ENCODE results near the gene GAS1. TPM values are rescaled to one million over a fixed set of nuclear protein-coding genes. Genes with fewer than 3 reads are reported as not detected.

Gene GAS1, protein sequence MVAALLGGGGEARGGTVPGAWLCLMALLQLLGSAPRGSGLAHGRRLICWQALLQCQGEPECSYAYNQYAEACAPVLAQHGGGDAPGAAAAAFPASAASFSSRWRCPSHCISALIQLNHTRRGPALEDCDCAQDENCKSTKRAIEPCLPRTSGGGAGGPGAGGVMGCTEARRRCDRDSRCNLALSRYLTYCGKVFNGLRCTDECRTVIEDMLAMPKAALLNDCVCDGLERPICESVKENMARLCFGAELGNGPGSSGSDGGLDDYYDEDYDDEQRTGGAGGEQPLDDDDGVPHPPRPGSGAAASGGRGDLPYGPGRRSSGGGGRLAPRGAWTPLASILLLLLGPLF
- total RNA-seq (ENCODE audit: unreplicated experiment), result 11.2 TPM
- long read RNA-seq, partial matches to known transcripts, result 0 of 2 reads
- long read RNA-seq, other reads (novel, unspliced or antisense), result 0 of 2 reads

GRCh38 chr9:86947146-86948073 lies at the start of gene GAS1:
TSS of gene GAS1 (minus strand) at chr9:86947506. CDS start at chr9:86946779, 727 bp downstream.
- Mint-ChIP-seq H3K27ac (ENCODE audit: unreplicated experiment) (peak within 1 kb of the TSS; percentile 61), H3K36me3 (ENCODE audit: low read depth, unreplicated experiment) (peaks cover 5% of the 10 kb centered on the region), H3K4me3 (ENCODE audit: unreplicated experiment) (peak within 1 kb of the TSS; percentile 93), H3K27me3 (ENCODE audit: unreplicated experiment) (peaks cover 12% of the 10 kb centered on the region), H3K9me3 (ENCODE audit: unreplicated experiment) (no peaks in the 10 kb centered on the region), H3K4me1 (ENCODE audit: unreplicated experiment) (peaks cover 22% of the 10 kb centered on the region)
- DNase-seq (ENCODE audit: low spot score), result peak; percentile 76
- TF ChIP-seq, protein P1, sequence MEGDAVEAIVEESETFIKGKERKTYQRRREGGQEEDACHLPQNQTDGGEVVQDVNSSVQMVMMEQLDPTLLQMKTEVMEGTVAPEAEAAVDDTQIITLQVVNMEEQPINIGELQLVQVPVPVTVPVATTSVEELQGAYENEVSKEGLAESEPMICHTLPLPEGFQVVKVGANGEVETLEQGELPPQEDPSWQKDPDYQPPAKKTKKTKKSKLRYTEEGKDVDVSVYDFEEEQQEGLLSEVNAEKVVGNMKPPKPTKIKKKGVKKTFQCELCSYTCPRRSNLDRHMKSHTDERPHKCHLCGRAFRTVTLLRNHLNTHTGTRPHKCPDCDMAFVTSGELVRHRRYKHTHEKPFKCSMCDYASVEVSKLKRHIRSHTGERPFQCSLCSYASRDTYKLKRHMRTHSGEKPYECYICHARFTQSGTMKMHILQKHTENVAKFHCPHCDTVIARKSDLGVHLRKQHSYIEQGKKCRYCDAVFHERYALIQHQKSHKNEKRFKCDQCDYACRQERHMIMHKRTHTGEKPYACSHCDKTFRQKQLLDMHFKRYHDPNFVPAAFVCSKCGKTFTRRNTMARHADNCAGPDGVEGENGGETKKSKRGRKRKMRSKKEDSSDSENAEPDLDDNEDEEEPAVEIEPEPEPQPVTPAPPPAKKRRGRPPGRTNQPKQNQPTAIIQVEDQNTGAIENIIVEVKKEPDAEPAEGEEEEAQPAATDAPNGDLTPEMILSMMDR (IDR thresholded peaks at IDR 0.05; ENCODE audit: unreplicated experiment), result no peak

GRCh38 chr9:86994231-86994630 lies 46.9 kb upstream of the GAS1 start:
- Mint-ChIP-seq H3K4me3 (ENCODE audit: unreplicated experiment) (no peak overlapping the region), H3K9me3 (ENCODE audit: unreplicated experiment) (no peaks in the 10 kb centered on the region), H3K36me3 (ENCODE audit: low read depth, unreplicated experiment) (no peaks in the 10 kb centered on the region), H3K4me1 (ENCODE audit: unreplicated experiment) (no peaks in the 10 kb centered on the region), H3K27ac (ENCODE audit: unreplicated experiment) (no peak overlapping the region), H3K27me3 (ENCODE audit: unreplicated experiment) (no peaks in the 10 kb centered on the region)
- no peak for DNase-seq (ENCODE audit: low spot score)
- TF ChIP-seq, protein P1 (IDR thresholded peaks at IDR 0.05; ENCODE audit: unreplicated experiment), result no peak

GRCh38 chr9:86993830-86994229 lies 46.5 kb upstream of the GAS1 start:
- DNase-seq (ENCODE audit: low spot score), result no peak
- H3K4me1 Mint-ChIP-seq (ENCODE audit: unreplicated experiment), result no peaks in the 10 kb centered on the region
- H3K27ac Mint-ChIP-seq (ENCODE audit: unreplicated experiment), result no peak overlapping the region
- TF ChIP-seq, protein P1 (IDR thresholded peaks at IDR 0.05; ENCODE audit: unreplicated experiment), result no peak
- no peaks in the 10 kb centered on the region for H3K9me3 Mint-ChIP-seq (ENCODE audit: unreplicated experiment)
- no peaks in the 10 kb centered on the region for H3K36me3 Mint-ChIP-seq (ENCODE audit: low read depth, unreplicated experiment)
- no peaks in the 10 kb centered on the region for H3K27me3 Mint-ChIP-seq (ENCODE audit: unreplicated experiment)
- no peak overlapping the region for H3K4me3 Mint-ChIP-seq (ENCODE audit: unreplicated experiment)

DNA sequence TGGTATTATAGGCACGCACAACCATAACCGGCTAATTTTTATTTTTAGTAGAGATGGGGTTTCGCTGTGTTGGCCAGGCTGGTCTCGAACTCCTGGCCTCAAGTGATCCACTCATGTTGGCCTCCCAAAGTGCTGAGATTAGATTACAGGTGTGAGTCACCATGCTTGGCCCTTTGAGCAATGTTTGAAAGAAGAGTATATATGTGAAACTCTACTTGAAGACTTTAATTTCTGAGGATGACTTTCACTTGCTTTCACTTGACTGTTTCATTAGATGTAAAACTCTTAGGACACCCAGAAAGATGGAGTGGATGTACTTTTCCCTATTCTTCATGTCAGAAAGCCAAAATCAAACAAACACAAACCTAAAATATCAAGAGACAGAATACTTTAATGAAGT lies 43.8 kb upstream of the GAS1 start:
- Mint-ChIP-seq H3K9me3 (ENCODE audit: unreplicated experiment) (no peaks in the 10 kb centered on the region), H3K27ac (ENCODE audit: unreplicated experiment) (no peak overlapping the region), H3K4me1 (ENCODE audit: unreplicated experiment) (peaks cover 3% of the 10 kb centered on the region), H3K36me3 (ENCODE audit: low read depth, unreplicated experiment) (no peaks in the 10 kb centered on the region), H3K4me3 (ENCODE audit: unreplicated experiment) (no peak overlapping the region), H3K27me3 (ENCODE audit: unreplicated experiment) (no peaks in the 10 kb centered on the region)
- DNase-seq (ENCODE audit: low spot score), result no peak
- TF ChIP-seq, protein P1 (IDR thresholded peaks at IDR 0.05; ENCODE audit: unreplicated experiment), result no peak
